NCI-H748 treated with DMSO at 0.1 percent for 48 hours (cell line): Measurements from ENCODE around the gene ACOT7.
A peak's percentile ranks its signal among the peaks of the same experiment; 100 is the strongest.

ENCODE experiments used
- DNase-seq: peaks from one replicate; lab custom pipeline; 2025; lab: John Stamatoyannopoulos, UW

ACOT7 gene

GRCh38 chr1:6285336-6285735, 108.2 kb downstream of the ACOT7 start:
- DNase-seq, result no peak

GRCh38 chr1:6282577-6283270, 110.8 kb downstream of the ACOT7 start:
- no peak for DNase-seq

DNA sequence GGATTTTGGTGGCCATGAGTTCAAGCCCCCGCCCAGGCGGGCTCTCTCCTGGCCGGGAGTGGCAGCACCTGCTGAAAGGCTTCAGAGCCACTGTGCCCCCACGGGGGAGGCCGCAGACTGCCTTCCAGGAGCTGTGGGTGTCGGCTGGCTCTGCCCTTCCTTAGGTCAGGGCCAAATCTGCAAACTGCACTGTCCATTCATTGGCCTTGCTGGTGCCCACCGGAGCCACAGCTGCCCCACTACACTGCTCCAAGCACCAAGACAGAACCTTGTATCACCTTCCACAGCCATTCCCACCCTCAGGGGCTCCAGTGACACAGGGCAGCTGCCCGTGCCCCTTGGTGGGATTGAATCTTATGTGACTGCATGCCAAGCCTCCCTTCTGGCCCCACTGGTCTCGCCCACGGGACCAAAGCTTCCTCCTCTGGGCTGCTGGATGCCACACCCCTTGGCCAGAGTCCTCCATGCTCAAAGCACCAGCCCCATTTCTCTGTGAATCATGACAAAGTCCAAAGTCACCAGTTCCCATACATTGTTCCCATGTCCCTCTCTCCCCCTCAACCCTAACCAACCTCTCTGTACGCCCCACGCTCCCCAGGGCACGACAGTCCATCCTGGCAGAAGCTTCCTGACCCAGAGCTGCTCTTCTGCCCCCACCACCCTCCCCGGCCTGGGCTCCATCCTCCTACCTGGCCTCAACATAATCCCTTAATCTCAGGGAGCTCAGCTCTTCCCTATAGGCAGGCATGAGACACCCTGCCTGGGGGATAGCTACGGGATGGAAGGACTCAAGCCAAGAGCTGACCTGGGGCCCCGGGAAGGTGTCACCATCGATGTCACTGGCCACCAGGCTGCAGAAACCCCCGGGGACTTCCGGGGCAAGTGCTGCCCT, 111.8 kb downstream of the ACOT7 start:
- no peak for DNase-seq

- no peak for DNase-seq
Measured at GRCh38 chr1:6280761-6281451, 112.7 kb downstream of the ACOT7 start.

DNA sequence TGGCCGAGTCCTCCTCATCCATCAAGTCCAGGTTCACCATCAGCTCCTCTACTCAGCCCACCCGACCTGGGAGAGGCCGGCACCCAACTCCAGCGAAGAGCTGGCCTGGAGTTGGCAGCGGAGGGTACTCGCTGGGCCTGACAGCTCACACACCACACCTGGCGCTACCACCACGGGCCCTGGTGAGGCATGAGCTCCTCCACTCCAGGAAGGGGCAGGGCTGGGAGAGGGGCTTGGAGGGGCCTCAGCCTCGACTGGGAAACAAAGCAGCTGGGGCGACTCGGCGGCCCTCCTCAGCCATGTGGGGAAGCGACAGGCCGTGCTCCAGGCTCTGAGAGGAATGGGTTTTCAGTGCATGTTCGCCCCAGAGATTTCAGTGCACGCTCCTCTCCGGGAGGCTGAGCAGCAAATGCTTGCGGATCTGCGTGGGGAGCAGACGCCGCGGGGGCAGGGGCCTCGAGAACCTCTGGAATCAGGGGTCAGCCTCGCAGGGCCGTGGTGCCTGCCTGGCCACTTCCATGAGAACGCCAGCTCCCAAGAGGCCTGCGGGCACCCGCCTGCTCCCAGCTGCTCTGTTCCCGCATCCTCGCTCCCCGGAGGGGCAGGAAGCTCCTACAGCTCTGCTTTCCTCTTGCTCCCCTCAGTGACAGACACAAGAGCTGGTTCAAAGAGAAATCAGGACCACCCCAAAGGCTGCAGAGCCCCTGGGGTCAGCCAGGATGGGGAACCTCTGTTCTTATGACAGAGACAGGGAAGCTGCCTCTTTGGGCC, 113.8 kb downstream of the ACOT7 start:
- DNase-seq, result no peak

- DNase-seq, result no peak
Measured at GRCh38 chr1:6279066-6279465, 114.5 kb downstream of the ACOT7 start.

DNA sequence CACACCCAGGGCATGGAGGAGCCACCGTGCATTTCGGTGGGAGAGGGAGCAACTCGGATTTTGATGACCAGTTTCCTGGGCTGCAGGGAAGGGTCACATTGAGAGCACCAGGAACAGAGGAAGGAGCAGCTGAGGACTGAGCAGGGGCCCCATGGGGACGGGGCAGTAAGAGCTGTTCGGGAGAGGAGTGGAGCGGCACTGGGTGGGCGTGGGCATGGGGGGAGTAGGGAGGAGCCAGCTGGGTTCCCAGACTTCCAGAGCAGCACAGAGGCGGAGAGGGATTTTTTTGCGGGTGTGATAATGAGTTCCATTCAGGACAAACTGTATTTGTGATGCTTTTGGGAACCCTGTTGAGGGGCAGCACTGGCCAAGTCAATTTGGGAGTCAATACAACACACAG, 115.3 kb downstream of the ACOT7 start:
- DNase-seq, result no peak

GRCh38 chr1:6276811-6277555, 116.6 kb downstream of the ACOT7 start:
- peak; percentile 5 for DNase-seq

DNA sequence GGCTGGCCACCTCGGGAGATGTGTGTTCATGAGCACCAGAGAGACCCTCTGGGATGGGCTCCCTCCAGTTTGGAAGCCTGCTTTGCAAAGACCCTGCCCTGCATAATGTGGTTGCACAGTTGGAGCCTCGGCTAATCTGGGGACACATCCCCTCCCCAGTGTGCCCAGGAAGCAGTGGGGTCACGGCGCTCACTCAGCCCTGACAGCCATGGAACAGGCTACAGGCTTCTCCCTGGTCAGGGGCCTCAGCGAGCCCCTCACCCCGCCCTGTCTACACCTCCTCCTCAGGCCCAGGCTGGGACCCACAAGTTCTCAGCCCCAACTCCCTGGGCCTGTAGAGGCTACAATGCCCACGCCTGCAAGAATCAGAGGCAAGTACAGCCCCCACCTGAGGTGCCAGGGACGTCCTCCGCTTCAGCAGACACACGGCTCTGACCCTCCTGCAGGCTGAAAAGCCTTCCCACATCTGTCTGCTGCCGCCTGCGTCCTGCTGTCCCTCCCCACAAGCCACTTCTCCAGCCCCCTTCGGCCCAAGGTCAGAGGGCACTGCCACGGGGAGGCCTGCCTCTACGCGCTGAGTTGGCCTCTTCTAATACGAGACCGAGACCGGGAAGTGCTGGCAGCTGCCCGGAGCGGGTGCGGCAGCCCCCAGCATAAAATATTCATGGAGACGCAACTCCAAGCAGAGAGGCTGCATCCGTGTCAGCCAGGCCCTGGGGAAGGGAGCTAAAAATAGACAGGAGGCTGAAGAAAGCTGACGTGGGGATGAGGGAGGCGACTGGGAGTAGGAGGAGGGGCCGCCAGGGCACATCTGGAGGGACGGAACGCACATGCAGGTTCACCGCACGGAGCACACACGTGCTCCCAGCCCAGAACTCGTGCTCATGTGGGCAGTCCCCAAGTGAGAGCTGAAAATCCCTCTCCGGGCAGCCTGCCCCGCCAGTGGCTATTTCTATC, 117.5 kb downstream of the ACOT7 start:
- DNase-seq, result no peak

- DNase-seq, result no peak
Measured at GRCh38 chr1:6274622-6275139, 118.9 kb downstream of the ACOT7 start.

- DNase-seq, result no peak
Measured at GRCh38 chr1:6274102-6274501, 119.5 kb downstream of the ACOT7 start.

DNA sequence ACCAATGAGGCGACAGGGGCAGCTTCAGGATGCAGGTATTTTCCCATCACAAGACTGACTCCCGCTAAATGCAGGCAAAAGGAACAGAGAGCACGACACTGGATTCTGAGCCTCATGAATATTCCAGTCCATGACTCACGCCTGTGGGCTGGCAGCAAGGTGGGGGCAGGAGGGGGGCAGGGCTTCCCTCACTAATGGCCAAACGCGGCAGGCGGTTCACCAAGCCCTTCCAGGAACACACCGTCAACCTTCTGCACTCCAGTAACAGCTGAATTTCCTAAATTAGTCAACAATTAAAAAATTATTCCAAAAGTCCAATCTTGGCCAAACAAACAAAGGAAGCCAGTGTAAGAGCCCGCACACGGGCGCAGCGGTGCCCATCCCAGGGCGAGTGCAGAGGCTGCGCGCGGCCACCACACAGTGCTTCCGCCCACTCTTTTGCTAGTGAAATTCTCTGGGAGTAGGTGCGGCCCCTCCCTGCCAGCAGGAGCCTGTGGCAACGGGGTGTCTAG, 120.1 kb downstream of the ACOT7 start:
- no peak for DNase-seq

GRCh38 chr1:6272868-6273267, 120.7 kb downstream of the ACOT7 start:
- no peak for DNase-seq

DNA sequence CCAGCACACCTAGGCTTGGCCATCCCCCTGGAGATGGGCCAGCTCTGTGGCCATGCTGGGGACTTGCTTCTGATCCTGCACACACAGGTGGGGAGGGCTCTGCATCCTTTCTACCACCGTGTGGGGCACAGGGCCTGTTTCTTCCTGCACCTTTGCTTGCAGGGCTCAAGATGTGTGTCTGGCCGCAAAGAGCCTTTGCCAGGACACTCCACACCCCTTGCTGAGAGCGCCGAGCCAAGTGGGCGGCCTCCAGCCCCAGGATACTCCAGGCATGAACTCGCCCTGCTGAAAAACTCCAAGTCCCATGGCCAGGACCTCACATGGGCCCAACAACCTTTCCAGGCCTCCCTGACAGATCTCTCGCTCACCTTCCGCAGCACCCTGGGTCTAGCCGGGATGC, 121.1 kb downstream of the ACOT7 start:
- DNase-seq, result no peak

DNA sequence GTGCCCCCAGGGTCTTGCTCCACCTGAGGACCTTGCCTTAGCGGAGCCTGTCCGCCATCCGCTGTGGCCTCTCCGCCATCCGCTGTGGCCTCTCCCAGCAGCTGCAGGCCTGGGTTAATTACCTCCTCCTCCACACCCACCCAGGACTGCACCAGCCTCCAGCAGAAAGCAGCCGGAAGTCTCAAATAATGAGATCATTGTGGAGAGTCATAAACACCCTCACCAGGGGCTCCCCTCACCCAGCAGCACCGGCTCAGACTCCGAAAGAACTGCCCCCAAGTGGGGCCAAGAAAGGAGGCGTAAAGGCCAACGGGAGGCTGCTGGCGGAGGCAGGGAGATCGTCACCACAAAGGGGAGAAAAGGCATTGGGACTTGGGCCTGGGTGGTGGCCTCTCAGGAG, 122.0 kb downstream of the ACOT7 start:
- DNase-seq, result peak; percentile 37

DNA sequence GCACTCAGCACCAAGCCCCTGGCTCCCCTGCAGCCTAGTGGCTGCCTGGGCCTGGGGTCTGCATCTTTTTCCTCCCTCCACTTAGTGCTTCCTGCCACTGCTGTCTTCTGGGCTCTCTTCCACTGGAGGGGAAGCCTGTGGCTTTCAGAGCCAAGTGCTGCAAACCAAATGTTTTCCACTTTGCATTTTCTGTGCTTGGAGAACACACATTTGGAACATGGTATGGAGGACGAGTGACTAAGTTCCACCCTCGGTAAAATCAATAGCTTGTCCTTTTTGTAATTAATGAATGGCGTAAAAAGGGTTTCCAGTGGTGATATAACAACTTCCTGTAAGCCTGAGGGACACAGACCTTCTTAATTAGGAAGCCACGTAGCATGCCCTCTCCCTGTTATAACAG, 122.6 kb downstream of the ACOT7 start:
- DNase-seq, result no peak

- no peak for DNase-seq
Measured at GRCh38 chr1:6270401-6270800, 123.2 kb downstream of the ACOT7 start.

GRCh38 chr1:6269720-6270400, 123.7 kb downstream of the ACOT7 start:
- peak; percentile 40 for DNase-seq

GRCh38 chr1:6269296-6269695, 124.3 kb downstream of the ACOT7 start:
- DNase-seq, result no peak
